Neural progenitor cell (in vitro differentiated cells): ENCODE data around the gene AURKA.

Experiments
- EZH2 ChIP-seq: fragments of 200-600 bp; sonication (generic); IDR thresholded peaks from 2 replicates; pipeline ENCODE4 v1.6.1; 2017; ENCODE audit warnings: antibody characterized with exemption, mild to moderate bottlenecking, moderate library complexity
- EZH2phosphoT487 ChIP-seq: fragments of 200-600 bp; sonication (generic); IDR thresholded peaks from 2 replicates; pipeline ENCODE4 v1.6.1; 2017; ENCODE audit warnings: antibody characterized with exemption
- TF ChIP-seq, protein P1 (sequence below): fragments of 200-600 bp; sonication (generic); IDR thresholded peaks from 2 replicates; pipeline ENCODE4 v1.5.1; 2017; ENCODE audit warnings: antibody characterized with exemption, mild to moderate bottlenecking

GRCh38 chr20:56427797-56428196 is 35.8 kb upstream of the AURKA start:
- TF ChIP-seq, protein P1, sequence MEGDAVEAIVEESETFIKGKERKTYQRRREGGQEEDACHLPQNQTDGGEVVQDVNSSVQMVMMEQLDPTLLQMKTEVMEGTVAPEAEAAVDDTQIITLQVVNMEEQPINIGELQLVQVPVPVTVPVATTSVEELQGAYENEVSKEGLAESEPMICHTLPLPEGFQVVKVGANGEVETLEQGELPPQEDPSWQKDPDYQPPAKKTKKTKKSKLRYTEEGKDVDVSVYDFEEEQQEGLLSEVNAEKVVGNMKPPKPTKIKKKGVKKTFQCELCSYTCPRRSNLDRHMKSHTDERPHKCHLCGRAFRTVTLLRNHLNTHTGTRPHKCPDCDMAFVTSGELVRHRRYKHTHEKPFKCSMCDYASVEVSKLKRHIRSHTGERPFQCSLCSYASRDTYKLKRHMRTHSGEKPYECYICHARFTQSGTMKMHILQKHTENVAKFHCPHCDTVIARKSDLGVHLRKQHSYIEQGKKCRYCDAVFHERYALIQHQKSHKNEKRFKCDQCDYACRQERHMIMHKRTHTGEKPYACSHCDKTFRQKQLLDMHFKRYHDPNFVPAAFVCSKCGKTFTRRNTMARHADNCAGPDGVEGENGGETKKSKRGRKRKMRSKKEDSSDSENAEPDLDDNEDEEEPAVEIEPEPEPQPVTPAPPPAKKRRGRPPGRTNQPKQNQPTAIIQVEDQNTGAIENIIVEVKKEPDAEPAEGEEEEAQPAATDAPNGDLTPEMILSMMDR = no peak
- no peak for TF ChIP-seq EZH2
- no peak for TF ChIP-seq EZH2phosphoT487
